Left colon (tissue), 2 donors: ENCODE measurements around the gene LRIG2. TPM values are rescaled to one million over a fixed set of nuclear protein-coding genes. Genes with fewer than 3 reads are reported as not detected.
A peak's percentile ranks its signal among the peaks of the same experiment; 100 is the strongest.
"Not testable (repeated sequence)": the region's sequence is repeated elsewhere in the genome, so short reads cannot be mapped to it uniquely, and the experiment has no call there.

Source experiments
- ATAC-seq: fragments of 200-7000 bp; cut with Tn5 transposase; one replicate; pipeline ENCODE4 v1.9.1; 2020; ENCODE audit warnings: mild to moderate bottlenecking, moderate library complexity
- DNase-seq, 2 donors: peaks; one replicate each; pipeline ENCODE4 v3.0.0-alpha.2; 2020
- intact Hi-C, 2 donors: fragments of 100-400 bp; cut with DNase I in 1 of 2; cut with micrococcal nuclease in 1 of 2; formaldehyde crosslinking; loops; one replicate each; pipeline versions ENCODE4 v1.11.2 to v1.14.0; 2022; cut with DNase I, micrococcal nuclease
- long read RNA-seq: library from polyadenylated mRNA; unstranded; transcript quantifications from one replicate; pipeline ENCODE4 v2.0.0, GENCODE V29; 2021
- total RNA-seq, 2 donors: library from RNA; stranded (reverse); fragmentation: NEBNext Ultra II Directional; extraction: Animal tissue kit (Norgen Biotek cat#: 25700); gene quantifications; one replicate each; pipeline ENCODE4 v1.2.1, GENCODE V29; 2021
- donor health status: DM: no; HTN: no; CAD: no.
- donor health status: DM: yes; HTN: yes; CAD: no.

Gene LRIG2, protein sequence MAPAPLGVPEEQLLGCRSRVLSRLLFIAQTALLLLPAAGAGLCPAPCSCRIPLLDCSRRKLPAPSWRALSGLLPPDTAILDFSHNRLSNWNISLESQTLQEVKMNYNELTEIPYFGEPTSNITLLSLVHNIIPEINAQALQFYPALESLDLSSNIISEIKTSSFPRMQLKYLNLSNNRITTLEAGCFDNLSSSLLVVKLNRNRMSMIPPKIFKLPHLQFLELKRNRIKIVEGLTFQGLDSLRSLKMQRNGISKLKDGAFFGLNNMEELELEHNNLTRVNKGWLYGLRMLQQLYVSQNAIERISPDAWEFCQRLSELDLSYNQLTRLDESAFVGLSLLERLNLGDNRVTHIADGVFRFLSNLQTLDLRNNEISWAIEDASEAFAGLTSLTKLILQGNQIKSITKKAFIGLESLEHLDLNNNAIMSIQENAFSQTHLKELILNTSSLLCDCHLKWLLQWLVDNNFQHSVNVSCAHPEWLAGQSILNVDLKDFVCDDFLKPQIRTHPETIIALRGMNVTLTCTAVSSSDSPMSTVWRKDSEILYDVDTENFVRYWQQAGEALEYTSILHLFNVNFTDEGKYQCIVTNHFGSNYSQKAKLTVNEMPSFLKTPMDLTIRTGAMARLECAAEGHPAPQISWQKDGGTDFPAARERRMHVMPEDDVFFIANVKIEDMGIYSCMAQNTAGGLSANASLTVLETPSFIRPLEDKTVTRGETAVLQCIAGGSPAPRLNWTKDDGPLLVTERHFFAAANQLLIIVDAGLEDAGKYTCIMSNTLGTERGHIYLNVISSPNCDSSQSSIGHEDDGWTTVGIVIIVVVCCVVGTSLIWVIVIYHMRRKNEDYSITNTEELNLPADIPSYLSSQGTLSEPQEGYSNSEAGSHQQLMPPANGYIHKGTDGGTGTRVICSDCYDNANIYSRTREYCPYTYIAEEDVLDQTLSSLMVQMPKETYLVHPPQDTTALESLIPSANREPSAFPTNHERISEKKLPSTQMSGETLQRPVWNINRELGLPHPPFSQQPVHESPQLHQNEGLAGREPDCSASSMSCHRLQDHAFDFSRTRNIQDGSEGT
- 10 to 100 TPM; 16.4 to 20.1 TPM for total RNA-seq
- long read RNA-seq, full-length matches to known transcripts = 4 of 15 reads
- long read RNA-seq, partial matches to known transcripts = 6 of 15 reads
- long read RNA-seq, other reads (novel, unspliced or antisense) = 5 of 15 reads

DNA sequence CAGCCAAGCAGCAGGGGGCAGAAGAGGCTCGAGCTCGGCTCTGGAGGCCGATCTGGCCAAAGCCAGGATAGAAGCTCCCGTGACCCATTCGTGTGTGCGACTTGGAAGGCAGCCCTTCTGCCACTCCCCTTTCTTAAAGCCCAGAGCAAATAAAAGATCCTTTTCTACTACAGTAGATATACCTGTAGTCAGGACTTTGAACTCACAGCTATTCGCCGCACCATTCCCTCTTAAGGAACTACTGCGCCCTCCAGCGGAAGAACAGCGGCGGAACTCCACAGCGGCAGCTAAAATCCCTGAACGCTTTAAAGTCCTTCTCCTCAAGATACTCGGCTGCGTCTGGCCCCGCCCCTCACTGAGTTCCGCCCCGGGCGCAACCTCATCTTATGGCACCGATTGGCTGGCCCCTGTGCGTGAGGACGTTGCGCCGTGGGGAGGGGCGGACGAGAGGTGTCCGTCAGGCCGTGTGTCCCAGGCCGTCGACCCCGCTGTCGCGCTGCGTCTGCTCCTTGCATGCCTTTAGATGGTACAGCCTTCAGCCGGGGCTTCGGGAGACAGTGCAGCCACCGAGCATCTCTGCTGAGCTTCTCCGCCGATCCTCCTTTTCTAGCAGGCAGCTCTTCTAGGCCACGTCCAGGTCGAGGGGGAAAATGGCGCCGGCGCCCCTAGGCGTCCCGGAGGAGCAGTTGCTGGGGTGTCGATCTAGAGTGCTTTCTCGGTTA, at the start of gene LRIG2:
Gene LRIG2 (plus strand): TSS at position 442 of the 722 bp plus-strand sequence. CDS start 209 bp downstream, at position 651.
- ATAC-seq = peak; percentile 94
- intact Hi-C loops = no loop called here
- DNase-seq = peak; percentile 99 to 100

DNA sequence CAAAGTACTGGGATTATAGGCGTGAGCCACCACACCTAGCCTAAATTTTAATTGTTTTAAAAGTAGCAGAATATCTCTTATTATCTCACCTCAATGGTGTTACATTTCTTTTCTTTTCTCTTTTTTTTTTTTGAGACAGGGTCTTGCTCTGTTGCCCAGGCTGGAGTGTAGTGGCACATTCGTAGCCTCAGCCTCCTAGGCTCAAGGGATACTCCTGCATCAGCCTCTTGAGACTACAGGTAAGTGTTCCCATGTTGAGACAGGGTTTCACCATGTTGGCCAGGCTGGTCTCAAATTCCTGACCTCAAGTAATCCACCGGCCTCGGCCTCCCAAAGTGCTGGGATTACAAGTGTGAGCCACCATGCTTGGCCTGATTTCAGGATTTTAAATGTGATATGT, 49.7 kb upstream of the LRIG2 start:
- DNase-seq, ATAC-seq, intact Hi-C loops: not testable (repeated sequence)

DNA sequence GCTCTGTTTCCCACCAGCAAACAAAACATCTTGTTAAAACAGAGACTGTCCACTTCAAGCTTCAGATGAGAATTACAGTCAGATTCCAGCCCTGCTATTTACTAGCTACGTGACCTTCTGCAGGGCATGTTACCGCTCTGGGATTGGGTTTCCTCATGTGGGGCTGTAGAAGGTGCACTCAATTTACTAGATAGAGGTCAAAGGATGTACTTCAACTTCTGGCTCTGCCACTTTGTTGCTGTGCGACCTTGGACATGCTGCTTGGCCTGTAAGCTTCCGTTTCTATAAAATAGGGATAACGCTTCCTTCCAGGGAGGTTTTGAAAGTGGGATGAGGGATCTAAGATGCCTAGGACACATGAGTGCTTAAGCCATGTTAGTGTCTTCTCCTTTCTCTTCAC, 46.0 kb upstream of the LRIG2 start:
- intact Hi-C loops = no loop called here
- no peak for DNase-seq
- ATAC-seq = peak; percentile 90

DNA sequence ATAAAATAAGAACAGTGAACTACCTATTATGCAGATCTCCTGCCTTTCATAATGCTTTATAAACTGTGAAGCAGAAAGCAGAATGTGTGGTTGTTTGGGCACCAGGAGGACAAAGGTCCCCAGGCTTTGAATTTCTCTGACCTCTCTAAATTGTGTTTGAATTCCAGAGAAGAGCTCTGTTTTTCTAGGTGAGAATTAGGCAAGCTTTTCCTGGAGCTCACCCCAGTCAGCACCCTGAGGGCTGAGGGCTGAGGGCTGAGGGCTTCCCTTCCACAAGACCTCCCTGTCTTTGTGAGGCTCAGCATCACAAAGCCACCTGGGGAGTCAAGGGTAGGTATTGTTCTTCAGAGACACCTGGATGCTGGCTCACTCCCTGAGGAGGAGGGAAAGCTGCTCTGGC, 45.5 kb upstream of the LRIG2 start:
- intact Hi-C loops = no loop called here
- ATAC-seq (peak; percentile 48), DNase-seq (no peak)

DNA sequence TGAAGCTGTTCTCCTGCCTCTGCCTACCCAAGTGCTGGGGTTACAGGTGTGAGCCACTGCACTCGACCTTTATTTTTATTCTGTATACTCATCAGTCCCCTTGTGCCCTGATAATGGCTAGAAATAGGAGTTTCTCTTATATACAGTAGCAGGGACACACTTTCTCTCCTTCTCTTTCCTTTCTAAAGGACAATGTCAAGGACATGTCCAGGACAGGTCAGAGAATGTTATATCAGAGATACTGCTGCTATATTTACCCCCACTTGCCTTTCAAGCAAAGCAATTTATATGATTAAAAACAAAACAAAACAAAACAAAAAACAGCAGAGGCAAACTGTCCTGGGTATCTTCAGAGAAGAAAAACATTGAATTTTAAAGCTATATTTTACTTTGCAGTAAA, 43.2 kb upstream of the LRIG2 start:
- DNase-seq = no peak
- no peak for ATAC-seq
- intact Hi-C loops = no loop called here

DNA sequence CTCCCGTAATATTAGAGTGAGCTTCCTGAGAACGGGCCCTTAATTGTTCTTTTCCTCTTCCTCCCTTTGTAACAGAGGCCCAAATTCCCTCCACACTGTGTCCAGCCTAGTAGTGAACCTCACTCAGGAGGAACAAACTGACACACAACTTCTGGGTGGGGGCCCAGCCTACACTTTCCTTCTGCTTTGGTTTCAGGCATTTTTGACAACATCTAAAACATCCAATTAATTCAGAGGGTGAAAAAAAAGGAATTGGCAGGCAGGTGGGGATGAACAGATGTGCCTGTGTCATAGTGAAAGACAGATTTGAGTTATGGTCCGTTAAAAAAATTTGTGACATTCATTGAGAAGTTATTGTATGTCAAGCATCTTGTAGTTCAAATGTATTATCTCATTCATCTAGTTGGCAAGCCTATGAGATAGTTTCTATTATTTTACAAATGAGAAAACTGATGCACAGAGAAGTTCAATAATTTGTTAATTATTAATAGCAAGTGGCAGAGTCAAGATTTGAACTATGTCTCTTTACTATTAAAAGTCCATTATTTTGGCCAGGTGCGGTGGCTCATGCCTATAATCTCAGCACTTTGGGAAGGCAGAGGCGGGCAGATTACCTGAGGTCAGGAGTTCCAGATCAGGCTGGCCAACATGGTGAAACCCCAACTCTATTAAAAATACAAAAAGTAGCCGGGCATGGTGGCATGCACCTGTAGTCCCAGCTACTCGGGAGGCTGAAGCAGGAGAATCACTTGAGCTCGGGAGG, 41.6 kb upstream of the LRIG2 start:
- ATAC-seq = no peak

DNA sequence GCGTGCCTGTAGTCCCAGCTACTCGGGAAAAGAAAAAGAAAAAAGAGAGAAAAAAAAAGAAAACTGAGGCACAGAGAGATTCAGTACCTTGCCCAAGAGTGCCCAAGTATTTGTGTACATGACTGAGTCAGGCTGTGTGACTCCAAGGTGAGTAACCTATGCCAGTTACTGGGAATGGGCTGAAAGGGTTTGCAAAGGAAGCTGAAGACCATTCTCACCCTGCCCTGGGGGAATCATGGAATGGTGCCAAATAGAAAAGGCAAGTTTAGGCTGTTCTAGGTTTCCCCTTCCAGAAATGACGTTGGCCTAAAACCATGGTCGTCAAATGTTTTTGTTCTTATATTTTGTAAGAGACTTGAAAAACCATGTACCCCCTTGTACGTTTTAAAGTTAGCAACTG, 37.9 kb upstream of the LRIG2 start:
- DNase-seq (no peak), ATAC-seq (no peak)
- intact Hi-C loops = no loop called here

More for the DNA sequence above, 41.6 kb upstream of the LRIG2 start:
- intact Hi-C loops = no loop called here
- DNase-seq = no peak

DNA sequence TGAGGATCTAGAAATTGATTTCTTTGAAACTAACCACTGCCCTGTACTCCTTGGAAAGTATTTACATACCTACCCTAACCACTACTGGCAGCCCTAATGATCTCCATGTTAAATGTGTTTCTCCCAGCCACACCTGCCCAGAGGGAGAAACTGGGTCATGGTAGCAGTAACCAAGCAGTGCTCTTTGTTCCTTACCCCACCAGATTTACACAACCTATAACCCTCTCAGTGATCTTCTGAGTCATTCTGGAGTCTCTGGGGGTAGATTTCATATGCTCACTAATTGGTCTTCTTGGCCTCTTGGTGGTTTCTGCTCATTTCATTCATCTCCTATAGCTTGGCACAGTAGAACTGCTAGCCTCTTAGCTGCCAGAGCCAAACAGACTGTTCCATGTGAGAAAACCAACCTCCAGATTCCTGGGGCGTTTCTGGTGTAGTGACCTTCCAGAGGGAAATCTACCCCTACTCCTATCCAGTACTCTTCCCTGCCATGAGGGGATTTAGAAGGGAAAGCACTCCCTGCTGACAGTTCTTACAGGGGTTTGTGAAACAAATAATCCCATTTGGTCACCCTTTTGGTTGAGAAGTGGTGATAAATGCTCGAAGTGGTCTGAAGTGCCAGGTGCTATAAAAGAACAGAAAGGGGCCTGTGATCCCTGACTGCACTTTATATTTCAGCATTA, 36.2 kb upstream of the LRIG2 start:
- no peak for DNase-seq
- intact Hi-C loops = no loop called here
- peak; percentile 70 for ATAC-seq

DNA sequence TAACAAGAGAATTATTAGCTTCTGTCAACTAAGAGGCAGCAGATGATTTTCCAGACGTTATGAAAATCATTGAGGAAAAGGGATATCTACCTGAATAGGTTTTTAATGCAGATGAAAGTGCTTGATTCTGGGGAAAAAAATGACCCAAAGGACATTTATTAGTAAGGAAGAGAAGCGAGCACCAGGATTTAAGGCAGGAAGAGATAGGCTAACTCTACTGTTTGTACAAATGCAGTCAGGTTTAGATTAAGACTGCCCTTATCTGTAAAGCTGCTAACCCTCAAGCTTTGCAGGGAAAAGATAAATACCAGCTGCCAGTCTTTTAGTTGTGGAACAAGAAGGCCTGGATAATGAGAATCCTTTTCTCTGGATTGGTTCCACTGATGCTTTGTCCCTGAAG, 33.0 kb upstream of the LRIG2 start:
- intact Hi-C loops = loop anchor here in 1 of 2 donors (5.0 to 10.0 kb wide), 2 partner anchors 233 to 325 kb away; partner anchors contain the start of gene PPM1J
- ATAC-seq = no peak
- no peak for DNase-seq

DNA sequence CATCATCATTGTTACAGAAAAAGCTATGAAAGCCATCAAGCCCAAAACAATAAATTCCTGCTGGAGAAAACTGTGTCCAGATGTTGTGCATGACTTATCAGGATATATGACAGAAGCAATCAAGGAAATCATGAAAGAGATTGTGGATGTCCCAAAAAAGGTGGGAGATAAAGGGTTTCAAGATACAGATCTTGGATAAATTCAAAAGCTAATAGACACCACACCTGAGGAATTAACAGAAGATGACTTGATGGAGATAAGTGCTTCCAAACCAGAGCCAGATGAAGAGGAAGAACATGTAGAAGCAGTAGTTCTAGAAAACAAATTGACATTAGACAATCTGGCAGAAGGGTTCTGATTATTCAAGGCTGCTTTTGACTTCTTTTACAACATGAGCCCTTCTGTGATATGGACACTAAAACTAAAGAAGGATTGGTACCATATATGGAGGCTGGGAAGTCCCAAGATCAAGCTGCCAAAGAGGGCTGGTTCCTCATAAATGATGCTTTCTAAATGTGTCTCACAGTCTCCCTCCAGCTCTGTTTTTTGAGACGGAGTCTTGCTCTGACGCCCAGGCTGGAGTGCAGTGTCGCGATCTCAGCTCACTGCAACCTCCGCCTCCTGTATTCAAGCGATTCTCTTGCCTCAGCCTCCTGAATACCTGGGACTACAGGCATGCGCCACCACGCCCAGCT, 32.1 kb upstream of the LRIG2 start:
- no peak for ATAC-seq
- intact Hi-C loops = loop anchor here in 1 of 2 donors (5.0 to 10.0 kb wide), 2 partner anchors 234 to 326 kb away; partner anchors contain the start of gene PPM1J
- DNase-seq = no peak

DNA sequence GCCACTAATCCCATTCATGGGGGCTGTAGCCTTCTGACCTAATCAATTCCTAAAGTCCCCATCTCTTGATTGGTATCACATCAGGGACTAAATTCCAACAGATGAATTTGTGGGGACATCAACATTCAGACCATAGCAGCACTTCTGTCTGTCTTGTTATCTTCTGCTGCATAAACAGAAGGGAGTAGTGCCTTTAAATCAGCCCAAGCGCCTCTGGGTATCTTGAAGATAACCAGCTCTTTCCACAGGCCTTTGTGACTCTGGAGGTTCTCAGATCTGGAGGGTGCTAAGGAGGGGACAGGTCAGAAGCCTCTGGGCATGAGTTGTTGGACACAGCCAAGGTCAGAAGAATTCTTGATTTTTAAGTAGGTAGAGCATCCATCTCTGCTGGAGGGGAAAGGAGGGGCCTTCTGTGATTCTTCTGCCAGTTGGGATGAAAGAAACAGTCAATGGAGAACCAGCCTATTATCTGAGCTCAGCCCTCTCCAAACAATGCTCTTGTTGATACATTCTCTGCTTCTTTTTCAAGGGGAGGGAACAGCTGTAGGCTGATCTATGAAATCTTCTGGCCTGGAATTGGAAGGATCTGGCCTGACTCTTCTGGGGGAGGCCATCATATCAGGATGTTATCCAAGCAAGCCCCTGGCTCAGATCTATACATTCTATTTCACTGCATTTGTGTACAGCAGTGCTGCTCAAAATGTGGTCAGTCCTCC, 31.3 kb upstream of the LRIG2 start:
- ATAC-seq (no peak), DNase-seq (no peak)
- intact Hi-C loops = loop anchor here in 1 of 2 donors (2.0 to 10.0 kb wide), 3 partner anchors 161 to 327 kb away; partner anchors contain the start of gene PPM1J

DNA sequence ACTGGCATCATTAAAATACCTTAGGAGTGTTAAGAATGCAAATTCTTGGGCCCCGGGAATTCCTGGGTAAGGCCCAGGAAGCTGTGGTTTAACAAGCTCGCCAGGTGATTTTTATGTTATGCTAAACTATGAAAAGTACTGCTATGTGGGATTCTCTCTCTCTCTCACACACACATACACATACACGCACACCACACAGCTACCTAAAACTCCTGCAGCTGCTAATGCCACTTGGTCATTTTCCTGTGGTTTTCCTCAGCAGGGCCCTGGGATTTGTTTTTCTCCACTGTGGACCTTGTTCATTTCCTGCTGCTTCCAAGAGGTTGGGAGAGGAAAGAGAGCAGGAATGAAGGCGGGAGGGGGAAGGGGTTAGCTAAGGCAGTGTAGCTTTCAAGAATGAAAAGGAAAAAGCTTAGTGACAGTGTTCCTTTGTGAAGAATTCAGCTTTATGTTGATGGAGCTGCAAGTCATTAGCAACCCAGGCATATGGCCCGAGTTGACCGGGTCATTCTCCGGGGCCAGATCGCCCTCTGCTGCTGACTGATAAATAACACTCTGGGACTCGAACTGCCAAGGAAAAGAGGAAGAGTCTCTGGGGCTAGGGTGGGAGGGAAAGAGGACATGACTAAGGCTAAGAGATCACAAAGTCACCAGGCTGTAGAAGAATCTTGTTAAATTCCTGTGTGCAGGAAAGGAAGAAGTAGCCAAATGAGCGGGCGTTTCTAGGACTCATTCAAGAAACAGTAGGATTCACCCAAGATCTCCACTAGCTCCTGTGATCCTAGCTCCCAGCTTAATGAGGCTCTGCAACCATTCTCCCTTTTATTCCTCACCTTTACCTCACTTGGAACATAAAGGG, 30.5 kb upstream of the LRIG2 start:
- DNase-seq = peak; percentile 67 to 77
- intact Hi-C loops = loop anchor here in 1 of 2 donors (2.0 to 10.0 kb wide), 3 partner anchors 162 to 328 kb away; partner anchors contain the start of gene PPM1J
- peak; percentile 77 for ATAC-seq

DNA sequence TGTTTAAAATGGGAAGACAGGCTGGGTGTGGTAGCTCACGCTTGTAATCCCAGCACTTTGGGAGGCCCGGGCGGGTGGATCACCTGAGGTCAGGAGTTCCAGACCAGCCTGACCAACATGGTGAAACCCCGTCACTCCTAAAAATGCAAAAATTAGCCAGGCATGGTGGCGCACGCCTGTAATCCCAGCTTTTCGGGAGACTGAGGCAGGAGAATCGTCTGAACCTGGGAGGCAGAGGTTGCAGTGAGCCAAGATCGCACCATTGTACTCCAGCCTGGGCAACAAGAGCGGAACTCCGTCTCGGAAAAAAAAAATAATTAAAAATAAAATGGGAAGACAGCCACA, 29.9 kb upstream of the LRIG2 start:
- not testable (repeated sequence) for DNase-seq, ATAC-seq
- intact Hi-C loops = loop anchor here in 1 of 2 donors (2.0 to 10.0 kb wide), 3 partner anchors 162 to 328 kb away; partner anchors contain the start of gene PPM1J

DNA sequence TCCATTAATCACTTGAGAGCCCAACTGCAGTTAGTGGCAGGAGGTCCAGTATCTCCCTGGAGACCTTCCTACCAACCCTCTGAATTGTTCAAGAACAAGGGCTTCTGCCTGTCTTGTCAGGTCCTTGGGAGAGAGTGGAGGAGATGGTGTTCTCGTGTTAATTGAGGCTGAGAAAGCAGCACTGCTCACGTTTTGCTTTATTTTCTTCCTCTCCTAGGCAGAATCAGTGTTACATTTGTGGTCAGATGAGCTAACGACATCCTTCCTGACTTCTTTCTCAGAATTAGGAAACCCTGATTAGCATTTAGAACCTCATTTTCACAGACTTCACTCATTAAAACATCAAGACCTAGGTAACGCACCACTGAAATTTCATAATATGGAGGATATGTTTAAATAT, 26.4 kb upstream of the LRIG2 start:
- no peak for DNase-seq
- ATAC-seq = no peak
- intact Hi-C loops = loop anchor here in 1 of 2 donors (10.0 kb wide), 1 partner anchor 332 kb away; the partner anchor contains the start of gene PPM1J

DNA sequence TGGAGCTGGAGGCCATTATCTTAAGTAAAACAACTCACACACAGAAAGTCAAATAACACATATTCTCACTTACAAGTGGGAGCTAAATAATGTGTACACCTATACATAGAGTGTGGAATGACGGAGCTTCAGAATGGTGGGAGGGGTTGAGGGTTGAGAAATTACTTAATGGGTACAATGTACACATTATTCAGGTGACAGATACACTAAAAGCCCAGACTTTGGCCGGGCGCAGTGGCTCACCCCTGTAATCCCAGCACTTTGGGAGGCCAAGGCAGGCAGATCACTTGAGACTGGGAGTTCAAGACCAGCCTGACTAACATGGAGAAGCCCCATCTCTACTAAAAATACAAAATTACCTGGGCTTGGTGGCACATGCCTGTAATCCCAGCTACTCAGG, 24.9 kb upstream of the LRIG2 start:
- intact Hi-C loops = loop anchor here in 1 of 2 donors (10.0 kb wide), 1 partner anchor 333 kb away; the partner anchor contains the start of gene PPM1J
- DNase-seq (peak; percentile 48 to 58), ATAC-seq (peak; percentile 90)
